ENCODE results near the gene CYP46A1.

DNA sequence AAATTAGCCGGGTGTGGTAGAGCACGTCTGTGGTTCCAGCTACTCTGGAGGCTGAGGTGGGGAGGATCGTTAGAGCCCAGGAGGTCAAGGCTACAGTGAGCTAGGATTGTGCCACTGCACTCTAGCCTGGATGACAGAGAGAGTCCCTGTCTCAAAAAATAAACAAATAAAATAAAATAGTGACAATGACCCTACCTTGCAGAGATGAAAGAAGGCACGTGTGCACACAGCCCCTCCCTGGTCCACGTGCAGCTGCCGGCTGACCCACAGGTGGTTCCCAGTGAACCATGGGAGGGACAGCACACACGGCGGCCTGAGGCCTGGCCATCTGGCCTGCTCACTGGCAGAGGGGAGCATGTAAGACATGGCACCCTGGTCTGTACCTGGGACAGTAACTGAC, 34.5 kb upstream of the CYP46A1 start:
- TF ChIP-seq, protein P1, sequence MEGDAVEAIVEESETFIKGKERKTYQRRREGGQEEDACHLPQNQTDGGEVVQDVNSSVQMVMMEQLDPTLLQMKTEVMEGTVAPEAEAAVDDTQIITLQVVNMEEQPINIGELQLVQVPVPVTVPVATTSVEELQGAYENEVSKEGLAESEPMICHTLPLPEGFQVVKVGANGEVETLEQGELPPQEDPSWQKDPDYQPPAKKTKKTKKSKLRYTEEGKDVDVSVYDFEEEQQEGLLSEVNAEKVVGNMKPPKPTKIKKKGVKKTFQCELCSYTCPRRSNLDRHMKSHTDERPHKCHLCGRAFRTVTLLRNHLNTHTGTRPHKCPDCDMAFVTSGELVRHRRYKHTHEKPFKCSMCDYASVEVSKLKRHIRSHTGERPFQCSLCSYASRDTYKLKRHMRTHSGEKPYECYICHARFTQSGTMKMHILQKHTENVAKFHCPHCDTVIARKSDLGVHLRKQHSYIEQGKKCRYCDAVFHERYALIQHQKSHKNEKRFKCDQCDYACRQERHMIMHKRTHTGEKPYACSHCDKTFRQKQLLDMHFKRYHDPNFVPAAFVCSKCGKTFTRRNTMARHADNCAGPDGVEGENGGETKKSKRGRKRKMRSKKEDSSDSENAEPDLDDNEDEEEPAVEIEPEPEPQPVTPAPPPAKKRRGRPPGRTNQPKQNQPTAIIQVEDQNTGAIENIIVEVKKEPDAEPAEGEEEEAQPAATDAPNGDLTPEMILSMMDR (IDR thresholded peaks at IDR 0.05): no peak
- no peak for TF ChIP-seq POLR2A (IDR thresholded peaks at IDR 0.05)

Measured in Peyer's patch (tissue), 4 donors.